Upper lobe of right lung (tissue), 1 donor: Measurements from ENCODE around the gene PLGRKT. TPM values are rescaled to one million over a fixed set of nuclear protein-coding genes. Genes with fewer than 3 reads are reported as not detected.

Source experiments
- ATAC-seq: fragments of 200-7000 bp; cut with Tn5 transposase; one replicate; pipeline ENCODE4 v1.9.1; 2020; ENCODE audit warnings: mild to moderate bottlenecking, moderate library complexity
- DNase-seq: peaks from one replicate; pipeline ENCODE4 v3.0.0-alpha.2; 2020
- H3K27ac ChIP-seq: fragments of 200-600 bp; one replicate; pipeline ENCODE4 v1.8.0; 2022
- H3K27me3 ChIP-seq: fragments of 200-600 bp; one replicate; pipeline ENCODE4 v1.8.0; 2022; ENCODE audit warnings: mild to moderate bottlenecking
- H3K36me3 ChIP-seq: fragments of 200-600 bp; one replicate; pipeline ENCODE4 v1.8.0; 2022
- H3K4me1 ChIP-seq: fragments of 200-600 bp; one replicate; pipeline ENCODE4 v1.8.0; 2022
- H3K4me3 ChIP-seq: fragments of 200-600 bp; one replicate; pipeline ENCODE4 v1.8.0; 2022; ENCODE audit warnings: mild to moderate bottlenecking
- H3K9me3 ChIP-seq: fragments of 200-600 bp; one replicate; pipeline ENCODE4 v1.8.0; 2022
- intact Hi-C: fragments of 100-400 bp; cut with DNase I; formaldehyde crosslinking; loops from one replicate; pipeline ENCODE4 v1.11.0; 2022
- total RNA-seq: library from RNA; stranded (reverse); fragmentation: NEBNext Ultra II Directional; extraction: Animal tissue kit (Norgen Biotek cat#: 25700); gene quantifications from one replicate; pipeline ENCODE4 v1.2.1, GENCODE V29; 2021
- TF ChIP-seq, protein P1 (sequence below): fragments of 200-600 bp; IDR thresholded peaks from one replicate; pipeline ENCODE4 v1.8.0; 2022; ENCODE audit warnings: antibody characterized with exemption
- donor health status: DM: no; HTN: yes; CAD: no; lungs with severe emphysema.

Gene PLGRKT
- total RNA-seq, 1 donor from 2014 or later, result 18.0 TPM

GRCh38 chr9:5375091-5375490 is 62.6 kb downstream of the PLGRKT start:
- intact Hi-C loops, result no loop called here
- Histone ChIP-seq H3K36me3 (no peaks in the 10 kb centered on the region), H3K4me3 (no peak overlapping the region), H3K4me1 (no peaks in the 10 kb centered on the region), H3K27me3 (no peaks in the 10 kb centered on the region), H3K9me3 (no peaks in the 10 kb centered on the region), H3K27ac (no peak overlapping the region)
- TF ChIP-seq, protein P1, sequence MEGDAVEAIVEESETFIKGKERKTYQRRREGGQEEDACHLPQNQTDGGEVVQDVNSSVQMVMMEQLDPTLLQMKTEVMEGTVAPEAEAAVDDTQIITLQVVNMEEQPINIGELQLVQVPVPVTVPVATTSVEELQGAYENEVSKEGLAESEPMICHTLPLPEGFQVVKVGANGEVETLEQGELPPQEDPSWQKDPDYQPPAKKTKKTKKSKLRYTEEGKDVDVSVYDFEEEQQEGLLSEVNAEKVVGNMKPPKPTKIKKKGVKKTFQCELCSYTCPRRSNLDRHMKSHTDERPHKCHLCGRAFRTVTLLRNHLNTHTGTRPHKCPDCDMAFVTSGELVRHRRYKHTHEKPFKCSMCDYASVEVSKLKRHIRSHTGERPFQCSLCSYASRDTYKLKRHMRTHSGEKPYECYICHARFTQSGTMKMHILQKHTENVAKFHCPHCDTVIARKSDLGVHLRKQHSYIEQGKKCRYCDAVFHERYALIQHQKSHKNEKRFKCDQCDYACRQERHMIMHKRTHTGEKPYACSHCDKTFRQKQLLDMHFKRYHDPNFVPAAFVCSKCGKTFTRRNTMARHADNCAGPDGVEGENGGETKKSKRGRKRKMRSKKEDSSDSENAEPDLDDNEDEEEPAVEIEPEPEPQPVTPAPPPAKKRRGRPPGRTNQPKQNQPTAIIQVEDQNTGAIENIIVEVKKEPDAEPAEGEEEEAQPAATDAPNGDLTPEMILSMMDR, result no peak
- no peak for DNase-seq
- no peak for ATAC-seq

GRCh38 chr9:5364294-5365024 is 73.3 kb downstream of the PLGRKT start:
- no peak overlapping the region for H3K4me3 ChIP-seq
- no peak for DNase-seq
- no peaks in the 10 kb centered on the region for H3K36me3 ChIP-seq
- H3K4me1 ChIP-seq, result no peaks in the 10 kb centered on the region
- intact Hi-C loops, result no loop called here
- no peak overlapping the region for H3K27ac ChIP-seq
- ATAC-seq, result no peak
- no peaks in the 10 kb centered on the region for H3K27me3 ChIP-seq
- TF ChIP-seq, protein P1, result no peak
- H3K9me3 ChIP-seq, result no peaks in the 10 kb centered on the region

GRCh38 chr9:5361326-5362010 is 76.3 kb downstream of the PLGRKT start:
- ATAC-seq (no peak), DNase-seq (no peak)
- TF ChIP-seq, protein P1, result no peak
- no peak overlapping the region for H3K27ac ChIP-seq
- H3K4me3 ChIP-seq, result no peak overlapping the region
- H3K9me3 ChIP-seq, result no peaks in the 10 kb centered on the region
- intact Hi-C loops, result no loop called here
- H3K4me1 ChIP-seq, result no peaks in the 10 kb centered on the region
- H3K36me3 ChIP-seq, result no peaks in the 10 kb centered on the region
- no peaks in the 10 kb centered on the region for H3K27me3 ChIP-seq

DNA sequence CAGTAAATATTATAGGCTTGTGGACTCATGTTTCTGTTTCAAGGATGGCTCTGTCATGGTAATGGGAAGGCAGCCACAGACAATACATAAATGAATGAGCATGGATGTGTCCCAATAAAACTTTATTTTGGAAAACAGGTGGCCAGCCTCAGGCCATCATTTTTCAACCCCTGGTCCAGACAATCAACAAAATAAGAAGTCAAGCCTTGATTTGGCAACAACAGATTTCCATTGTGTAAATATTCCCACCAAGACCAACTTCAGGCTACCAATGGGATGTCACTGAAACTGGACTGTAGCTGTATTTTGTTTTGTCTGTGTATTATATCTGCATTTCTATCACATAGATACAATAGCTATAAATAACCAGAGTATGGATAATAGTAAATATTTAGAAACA is 77.4 kb downstream of the PLGRKT start:
- intact Hi-C loops, result no loop called here
- no peaks in the 10 kb centered on the region for H3K27me3 ChIP-seq

GRCh38 chr9:5357431-5358105 is 80.2 kb downstream of the PLGRKT start:
- intact Hi-C loops, result no loop called here
- H3K4me1 ChIP-seq, result no peaks in the 10 kb centered on the region

More for the DNA sequence above, 77.4 kb downstream of the PLGRKT start:
- no peak overlapping the region for H3K4me3 ChIP-seq
- no peaks in the 10 kb centered on the region for H3K9me3 ChIP-seq
- ATAC-seq, result no peak
- no peaks in the 10 kb centered on the region for H3K4me1 ChIP-seq
- H3K27ac ChIP-seq, result no peak overlapping the region
- no peak for DNase-seq
- H3K36me3 ChIP-seq, result no peaks in the 10 kb centered on the region
- TF ChIP-seq, protein P1, result no peak

More at GRCh38 chr9:5357431-5358105, 80.2 kb downstream of the PLGRKT start:
- Histone ChIP-seq H3K9me3 (no peaks in the 10 kb centered on the region), H3K36me3 (no peaks in the 10 kb centered on the region), H3K4me3 (no peak overlapping the region), H3K27me3 (no peaks in the 10 kb centered on the region), H3K27ac (no peak overlapping the region)
- TF ChIP-seq, protein P1, result no peak
- DNase-seq, result no peak
- ATAC-seq, result no peak
